SK-N-SH (cell line): ENCODE data around the gene LPO. TPM values are rescaled to one million over a fixed set of nuclear protein-coding genes. Genes with fewer than 3 reads are reported as not detected.

Source experiments
- CTCF ChIA-PET: fragments of 300-600, 350-600 bp; formaldehyde crosslinking; extraction: SDS; loops from one replicate; lab custom pipeline; 2021; lab: Yijun Ruan, JAX
- POLR2A ChIA-PET: fragments of 350-600 bp; sonication (Branson Sonifier 250); formaldehyde crosslinking; extraction: SDS; loops from one replicate; lab custom pipeline; 2020; ENCODE audit warnings: antibody characterized with exemption, inconsistent platforms; lab: Yijun Ruan, JAX
- DNase-seq: peaks from one replicate; pipeline ENCODE4 v3.0.0; 2012
- H2AFZ ChIP-seq: fragments of 200-600 bp; sonication (generic); 2 replicates; pipeline ENCODE4 v1.8.1; 2016; ENCODE audit warnings: antibody characterized with exemption, mild to moderate bottlenecking, low read depth
- H3F3A ChIP-seq: fragments of 200-600 bp; sonication (generic); replicated peaks from 2 replicates; pipeline ENCODE3; 2016; ENCODE audit warnings: antibody characterized with exemption, mild to moderate bottlenecking; ENCODE audit not compliant: insufficient read depth
- H3K27ac ChIP-seq, 2 experiments: fragments of 200-500 bp in 1 of 2; fragments of 200-600 bp in 1 of 2; sonication (Bioruptor generic) in 1 of 2; sonication (generic), shearing (Covaris generic) in 1 of 2; 2 replicates each; pipeline versions ENCODE4 v1.5.1 to v1.6.1; 2014 to 2016; ENCODE audit warnings: low read depth in 2 of 2, inconsistent platforms in 1 of 2, low read length in 1 of 2, mild to moderate bottlenecking in 1 of 2, mixed read lengths in 1 of 2
- H3K27me3 ChIP-seq: fragments of 200-600 bp; sonication (generic), shearing (Covaris generic); 2 replicates; pipeline ENCODE4 v1.6.1; 2016; ENCODE audit warnings: mixed run types; ENCODE audit not compliant: insufficient read depth
- H3K36me3 ChIP-seq, 2 experiments: fragments of 200-500 bp in 1 of 2; fragments of 200-600 bp in 1 of 2; sonication (Bioruptor generic) in 1 of 2; sonication (generic) in 1 of 2; replicated peaks in 1 of 2; 2 replicates each; pipeline versions ENCODE3 to v1.5.1; 2014 to 2016; ENCODE audit warnings: low read length in 1 of 2, mild to moderate bottlenecking in 1 of 2; ENCODE audit not compliant: insufficient read depth in 2 of 2, control insufficient read depth in 1 of 2
- H3K4me1 ChIP-seq, 2 experiments: fragments of 200-500 bp in 1 of 2; fragments of 200-600 bp in 1 of 2; sonication (Bioruptor generic) in 1 of 2; sonication (generic), shearing (Covaris generic) in 1 of 2; 2 replicates each; pipeline versions ENCODE4 v1.5.1 to v1.6.1; 2014 to 2016; ENCODE audit warnings: low read depth in 1 of 2, low read length in 1 of 2, mixed run types in 1 of 2; ENCODE audit not compliant: insufficient read depth in 2 of 2, control insufficient read depth in 1 of 2
- H3K4me2 ChIP-seq: fragments of 200-600 bp; sonication (generic), shearing (Covaris generic); 2 replicates; pipeline ENCODE4 v1.6.1; 2017; ENCODE audit warnings: mixed run types
- H3K4me3 ChIP-seq, 2 experiments: fragments of 200-500 bp in 1 of 2; fragments of 200-600 bp in 1 of 2; sonication (Bioruptor generic) in 1 of 2; sonication (generic), shearing (Covaris generic) in 1 of 2; 2 replicates each; pipeline versions ENCODE4 v1.5.1 to v1.8.1; 2014 to 2016; ENCODE audit warnings: low read depth in 2 of 2, inconsistent platforms in 1 of 2, low read length in 1 of 2, mild to moderate bottlenecking in 1 of 2, mixed read lengths in 1 of 2, moderate library complexity in 1 of 2
- H3K79me2 ChIP-seq: fragments of 200-600 bp; sonication (generic); 2 replicates; pipeline ENCODE4 v1.8.1; 2017; ENCODE audit warnings: mild to moderate bottlenecking; ENCODE audit not compliant: insufficient read depth
- H3K9ac ChIP-seq: fragments of 200-600 bp; sonication (generic); 2 replicates; pipeline ENCODE4 v1.6.1; 2017; ENCODE audit warnings: mixed run types
- H3K9me2 ChIP-seq: fragments of 200-600 bp; sonication (generic); 2 replicates; pipeline ENCODE4 v1.6.1; 2017; ENCODE audit warnings: mixed run types
- H3K9me3 ChIP-seq: fragments of 200-600 bp; sonication (generic); 2 replicates; pipeline ENCODE4 v1.6.1; 2017; ENCODE audit warnings: mixed run types, mild to moderate bottlenecking, moderate library complexity
- H4K20me1 ChIP-seq: fragments of 200-600 bp; sonication (generic); 2 replicates; pipeline ENCODE4 v1.6.1; 2017; ENCODE audit warnings: mild to moderate bottlenecking, mixed run types; ENCODE audit not compliant: insufficient read depth
- CHD2 ChIP-seq: fragments of 150-350 bp; IDR thresholded peaks from 2 replicates; pipeline ENCODE4 v1.6.1; 2018; ENCODE audit warnings: low read length; ENCODE audit not compliant: partially characterized antibody
- CTCF ChIP-seq: fragments of 200-600 bp; sonication (generic); IDR thresholded peaks from 2 replicates; pipeline ENCODE4 v1.6.1; 2017; ENCODE audit warnings: antibody characterized with exemption, mild to moderate bottlenecking, moderate library complexity
- EP300 ChIP-seq, 2 experiments: IDR thresholded peaks; 2 replicates each; pipeline versions ENCODE4 v1.4.0 to v1.6.1; 2012; ENCODE audit warnings: borderline replicate concordance in 1 of 2, low read depth in 1 of 2, low read length in 1 of 2
- EZH2phosphoT487 ChIP-seq: fragments of 200-600 bp; sonication (generic); IDR thresholded peaks from 2 replicates; pipeline ENCODE4 v1.6.1; 2017; ENCODE audit warnings: low read depth, mixed run types, mild to moderate bottlenecking, antibody characterized with exemption, moderate library complexity, borderline replicate concordance
- FOXJ3 ChIP-seq: sonication (generic); formaldehyde crosslinking; IDR thresholded peaks from 2 replicates; pipeline ENCODE4 v1.5.1; 2020; ENCODE audit warnings: mild to moderate bottlenecking, missing genetic modification reagents
- IRF3 ChIP-seq: fragments of 150-350 bp; IDR thresholded peaks from 2 replicates; pipeline ENCODE4 v1.6.1; 2016; ENCODE audit warnings: mild to moderate bottlenecking, low read depth, low read length
- JUND ChIP-seq: IDR thresholded peaks from 2 replicates; pipeline ENCODE4 v1.4.0; 2012
- MEF2A ChIP-seq: IDR thresholded peaks from 2 replicates; pipeline ENCODE4 v1.4.0; 2012; ENCODE audit warnings: low read depth, borderline replicate concordance
- NFIC ChIP-seq: IDR thresholded peaks from 2 replicates; pipeline ENCODE4 v1.4.0; 2012; ENCODE audit warnings: borderline replicate concordance
- RAD21 ChIP-seq: IDR thresholded peaks from 2 replicates; pipeline ENCODE4 v1.6.1; 2012; ENCODE audit warnings: mild to moderate bottlenecking, low read length
- RCOR1 ChIP-seq: fragments of 150-350 bp; IDR thresholded peaks from 2 replicates; pipeline ENCODE4 v1.6.1; 2017; ENCODE audit warnings: antibody characterized with exemption, low read length
- REST ChIP-seq: IDR thresholded peaks from 2 replicates; pipeline ENCODE4 v1.6.1; 2012; ENCODE audit warnings: mild to moderate bottlenecking, low read depth, low read length, moderate library complexity
- RFX5 ChIP-seq: IDR thresholded peaks from 2 replicates; pipeline ENCODE4 v1.6.1; 2012; ENCODE audit warnings: mild to moderate bottlenecking, improper control_type of control experiment, low read length
- RXRA ChIP-seq: IDR thresholded peaks from 2 replicates; pipeline ENCODE4 v1.4.0; 2012; ENCODE audit warnings: low read depth, mild to moderate bottlenecking, borderline replicate concordance
- SIN3A ChIP-seq: IDR thresholded peaks from 2 replicates; pipeline ENCODE4 v1.6.1; 2012; ENCODE audit warnings: low read depth, mild to moderate bottlenecking, low read length, moderate library complexity, borderline replicate concordance
- SMC3 ChIP-seq: IDR thresholded peaks from 2 replicates; pipeline ENCODE4 v1.6.1; 2012; ENCODE audit warnings: low read depth, low read length, improper control_type of control experiment
- TEAD4 ChIP-seq: IDR thresholded peaks from 2 replicates; pipeline ENCODE4 v1.4.0; 2012; ENCODE audit warnings: mild to moderate bottlenecking, borderline replicate concordance; ENCODE audit not compliant: insufficient read depth
- USF1 ChIP-seq: IDR thresholded peaks from 2 replicates; pipeline ENCODE4 v1.4.0; 2012; ENCODE audit warnings: low read depth, borderline replicate concordance
- USF2 ChIP-seq: fragments of 150-350 bp; IDR thresholded peaks from 2 replicates; pipeline ENCODE4 v1.6.1; 2017; ENCODE audit warnings: antibody characterized with exemption, low read length, low read depth, borderline replicate concordance
- YY1 ChIP-seq: IDR thresholded peaks from 2 replicates; pipeline ENCODE4 v1.4.0; 2012; ENCODE audit warnings: low read depth, mild to moderate bottlenecking
- ZBTB33 ChIP-seq: IDR thresholded peaks from 2 replicates; pipeline ENCODE4 v1.4.0; 2012; ENCODE audit warnings: low read depth, borderline replicate concordance
- WGBS: methylation state at CpG from one replicate; pipeline ENCODE4 v1.1.6; 2017; ENCODE audit warnings: low lambda C conversion rate; 5-methylcytosine and 5-hydroxymethylcytosine counted together
- polyA plus RNA-seq, 3 experiments: library from polyadenylated mRNA; depleted of rRNA; stranded (reverse); fragments of >200 nt; gene quantifications; 2 replicates each; pipeline ENCODE4 v1.2.3, GENCODE V29; 2012

Gene LPO
- polyA plus RNA-seq, 1 of the 3 experiments (the other 2 are of a cell fraction): not detected

GRCh38 chr17:58315281-58315711 lies 76.9 kb downstream of the LPO start (continued):
- no peak for TF ChIP-seq ZBTB33
- no peak for TF ChIP-seq SIN3A
- TF ChIP-seq USF2: no peak
- no peak for TF ChIP-seq CTCF
- no peak for TF ChIP-seq RFX5
- TF ChIP-seq IRF3: no peak
- TF ChIP-seq NFIC: no peak
- TF ChIP-seq FOXJ3: no peak
- no peak for TF ChIP-seq YY1
- TF ChIP-seq JUND: no peak
- no peak for TF ChIP-seq SMC3
- no peak for TF ChIP-seq RXRA
- TF ChIP-seq TEAD4: no peak

GRCh38 chr17:58315750-58316149 lies 77.4 kb downstream of the LPO start:
- no peak for TF ChIP-seq USF1
- no peak for TF ChIP-seq CHD2
- no peak for TF ChIP-seq REST
- TF ChIP-seq RCOR1: no peak
- no peak for TF ChIP-seq MEF2A
- TF ChIP-seq RAD21: no peak
- TF ChIP-seq EZH2phosphoT487: no peak
- no peak for TF ChIP-seq JUND
- no peak for TF ChIP-seq IRF3
- TF ChIP-seq EP300 (IDR thresholded peaks at IDR 0.05; ENCODE audit: borderline replicate concordance in 1 of 2, low read depth in 1 of 2, low read length in 1 of 2): no peak
- H2AFZ ChIP-seq: no peak overlapping the region
- no peaks in the 10 kb centered on the region for H3K9me2 ChIP-seq
- no peak overlapping the region for H3K27ac ChIP-seq
- H3K4me2 ChIP-seq: no peak overlapping the region
- H3K9ac ChIP-seq: no peak overlapping the region
- ChIA-PET CTCF (interaction anchor here (0.6 to 3.0 kb wide), 11 partner anchors 11 to 152 kb away, joined by 3 to 31 read pairs (median 12); partner anchors contain the start of gene RNF43), POLR2A (no interaction called here)
- no peaks in the 10 kb centered on the region for H4K20me1 ChIP-seq
- H3K36me3 ChIP-seq: no peaks in the 10 kb centered on the region
- no peaks in the 10 kb centered on the region for H3K9me3 ChIP-seq
- 49% methylated on average over 3 of the region's 4 CpGs for WGBS
- no peaks in the 10 kb centered on the region for H3K4me1 ChIP-seq
- H3K79me2 ChIP-seq: no peaks in the 10 kb centered on the region
- H3K4me3 ChIP-seq: no peak overlapping the region
- no peaks in the 10 kb centered on the region for H3K27me3 ChIP-seq
- no peak for DNase-seq
- H3F3A ChIP-seq: no peaks in the 10 kb centered on the region
